GM19025 (cell line): ENCODE data around the gene CAPN13.

ENCODE experiments used
- ATAC-seq: cut with Tn5 transposase; IDR thresholded peaks from one replicate; pipeline ENCODE4 v1.9.1; 2021; ENCODE audit warnings: mild to moderate bottlenecking, low read depth, moderate library complexity; ENCODE audit not compliant: unreplicated experiment

Gene CAPN13

GRCh38 chr2:30789670-30790210 is 17.5 kb downstream of the CAPN13 start:
- no peak for ATAC-seq

GRCh38 chr2:30786923-30787685 is 20.1 kb downstream of the CAPN13 start:
- ATAC-seq = no peak

GRCh38 chr2:30784682-30785081 is 22.6 kb downstream of the CAPN13 start:
- ATAC-seq = no peak

DNA sequence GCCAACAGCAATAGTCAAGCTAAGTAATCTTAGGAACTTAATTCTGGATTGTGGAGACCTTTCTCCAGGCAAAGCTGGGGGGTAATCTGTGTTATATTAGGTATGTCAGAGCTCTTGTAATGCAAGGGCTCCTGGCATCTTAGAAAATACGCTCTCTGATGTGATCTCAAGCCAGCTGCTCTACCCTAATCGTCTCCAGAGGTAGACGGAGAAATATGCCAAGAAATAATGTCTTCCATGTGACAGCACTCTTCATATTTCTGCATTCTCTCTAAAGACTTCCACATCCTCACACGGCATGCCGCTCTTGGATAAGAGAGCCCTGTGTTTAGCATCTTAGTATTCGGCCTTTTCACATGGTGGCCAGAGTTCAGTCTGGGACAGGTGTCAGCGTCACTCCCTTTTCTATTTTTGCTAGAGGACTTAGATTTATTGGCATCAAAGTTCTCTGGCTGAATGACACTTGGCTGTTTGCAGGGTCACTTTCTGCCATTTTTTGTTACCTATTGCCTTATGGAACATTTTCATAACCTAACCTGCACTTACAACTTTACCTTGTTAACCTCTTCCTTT is 25.2 kb downstream of the CAPN13 start:
- no peak for ATAC-seq

DNA sequence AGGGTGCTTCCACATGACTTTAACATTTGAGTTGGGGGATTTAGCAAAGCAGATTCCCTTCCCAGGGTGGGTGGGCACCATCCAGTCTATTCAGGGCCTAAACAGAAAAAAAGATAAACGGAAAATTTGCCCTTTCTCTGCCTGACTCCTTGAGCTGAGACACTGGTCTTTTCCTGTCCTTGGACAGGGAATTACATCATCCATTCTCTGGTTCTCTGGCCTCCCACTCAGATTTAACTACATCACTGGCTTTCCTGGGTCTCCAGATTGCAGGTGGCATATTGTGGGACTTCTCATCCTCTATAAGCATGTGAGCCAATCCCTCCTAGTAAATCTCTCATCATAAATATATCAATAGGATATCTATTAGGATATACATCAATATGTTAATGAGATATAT is 25.8 kb downstream of the CAPN13 start:
- no peak for ATAC-seq

DNA sequence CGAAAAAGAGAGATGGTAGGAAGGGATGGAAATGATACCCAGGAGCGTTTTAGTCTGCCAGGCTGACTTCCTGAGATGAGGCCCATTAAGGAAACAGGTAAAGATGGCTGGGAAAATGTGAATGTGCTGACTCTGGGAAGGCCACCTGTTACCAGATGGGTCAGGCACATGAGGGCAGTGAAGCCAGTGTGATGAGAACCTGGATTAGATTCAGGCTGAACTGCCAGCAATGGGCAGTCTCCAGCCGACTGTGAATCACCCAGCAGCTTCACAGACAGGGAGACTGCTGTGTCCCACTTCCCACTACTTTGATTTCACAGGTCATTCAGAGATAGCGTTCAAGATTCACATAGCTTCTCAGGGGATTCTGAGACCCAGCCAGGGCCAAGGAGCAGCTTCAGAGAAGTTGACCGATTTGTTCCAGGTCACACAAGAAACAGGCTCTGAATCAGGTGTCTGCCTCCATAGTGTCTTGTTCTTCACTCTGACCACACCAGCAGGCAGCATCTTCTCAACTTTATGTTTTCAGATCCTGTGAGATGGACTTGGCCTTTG is 26.4 kb downstream of the CAPN13 start:
- no peak for ATAC-seq

GRCh38 chr2:30778611-30779010 is 28.6 kb downstream of the CAPN13 start:
- ATAC-seq = no peak

DNA sequence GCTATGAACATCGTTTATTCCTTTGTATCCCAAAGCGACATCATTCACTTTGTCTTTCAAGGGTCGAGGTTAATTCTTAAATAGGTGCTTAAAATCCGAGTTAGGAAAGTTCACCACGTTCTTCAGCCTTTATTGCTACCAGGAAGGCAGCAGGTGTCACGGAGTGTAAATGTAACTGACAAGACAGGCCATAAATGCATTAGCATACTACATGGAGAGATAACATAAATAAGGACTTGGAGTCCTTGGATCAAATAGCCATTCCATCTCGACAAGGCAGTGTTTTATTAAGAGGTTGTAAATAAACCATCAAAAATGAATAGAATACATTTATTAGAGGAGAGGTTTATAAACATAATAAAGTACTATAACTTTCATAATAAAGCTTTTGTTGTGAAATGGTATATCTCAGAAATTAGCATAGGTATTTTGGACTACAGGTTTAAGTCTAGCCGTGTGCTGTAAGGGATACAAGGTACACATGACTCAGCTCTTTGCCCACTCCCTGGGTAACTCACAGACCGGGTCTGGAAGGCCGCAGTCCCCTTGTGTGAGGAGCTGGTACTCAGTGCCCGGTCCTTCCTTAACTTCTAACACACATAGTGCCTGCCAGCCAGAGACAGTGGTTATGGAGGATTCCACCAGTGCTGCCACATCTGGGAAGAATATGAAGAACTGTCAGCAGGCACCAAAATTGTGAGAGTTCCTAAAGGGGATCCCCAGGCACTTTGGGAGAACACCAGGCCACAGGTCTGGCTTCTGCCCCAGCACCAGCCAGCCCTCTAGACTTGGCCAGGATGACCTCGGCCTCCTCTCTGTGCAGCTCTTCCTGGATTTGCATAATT is 29.4 kb downstream of the CAPN13 start:
- no peak for ATAC-seq

- no peak for ATAC-seq
Measured at GRCh38 chr2:30776831-30777635, 30.2 kb downstream of the CAPN13 start.

DNA sequence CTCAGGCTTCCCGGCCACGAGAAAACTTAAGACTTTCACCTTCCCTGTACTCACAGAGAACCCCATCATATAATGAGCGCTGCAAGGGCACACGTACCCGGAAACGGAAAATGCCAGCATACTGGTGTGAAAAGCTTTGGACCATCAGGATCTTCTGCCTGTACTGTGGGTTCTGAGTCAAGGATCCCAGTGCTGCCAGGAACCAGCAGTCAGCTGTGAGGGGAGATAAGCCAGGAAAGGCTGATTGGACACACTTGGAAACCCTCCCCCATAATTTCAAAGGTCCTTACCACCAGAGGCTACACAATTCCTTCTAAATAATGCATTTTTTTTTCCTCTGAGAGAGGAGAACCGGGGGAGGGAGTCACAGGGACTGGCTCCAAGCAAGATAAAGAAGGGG is 31.4 kb downstream of the CAPN13 start:
- ATAC-seq = no peak

DNA sequence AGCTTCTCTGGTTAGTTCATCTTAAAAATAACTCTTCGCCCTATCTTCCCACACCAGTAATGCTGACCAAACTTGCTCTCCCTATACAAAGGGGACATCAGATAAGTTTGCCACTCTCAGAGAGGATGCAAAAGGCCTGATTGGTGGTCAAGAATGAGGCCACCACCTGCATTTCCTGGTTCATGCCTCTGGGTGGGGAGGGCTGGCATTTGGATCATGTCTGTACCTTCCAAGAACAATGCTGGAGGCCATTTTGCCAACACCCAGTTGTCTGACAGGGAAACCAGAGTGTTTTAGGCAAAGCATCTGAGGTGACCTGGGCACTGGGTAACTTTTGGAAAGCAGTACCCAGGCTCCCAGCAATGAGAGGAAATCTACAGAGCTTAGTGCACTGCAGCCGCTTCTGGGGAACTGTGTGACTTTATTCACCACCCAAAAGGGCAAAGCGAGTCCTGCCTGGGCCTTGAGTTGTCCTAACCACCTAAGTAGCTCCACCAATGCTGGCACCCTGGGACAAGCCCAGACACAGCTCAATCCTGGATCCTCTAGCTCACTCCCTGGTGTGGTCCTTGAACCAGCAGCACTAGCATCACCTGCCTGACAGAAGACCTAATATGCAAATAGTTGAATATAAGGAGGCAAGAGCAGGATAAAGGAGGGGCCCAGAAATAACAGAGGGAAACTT is 35.1 kb downstream of the CAPN13 start:
- ATAC-seq = no peak

DNA sequence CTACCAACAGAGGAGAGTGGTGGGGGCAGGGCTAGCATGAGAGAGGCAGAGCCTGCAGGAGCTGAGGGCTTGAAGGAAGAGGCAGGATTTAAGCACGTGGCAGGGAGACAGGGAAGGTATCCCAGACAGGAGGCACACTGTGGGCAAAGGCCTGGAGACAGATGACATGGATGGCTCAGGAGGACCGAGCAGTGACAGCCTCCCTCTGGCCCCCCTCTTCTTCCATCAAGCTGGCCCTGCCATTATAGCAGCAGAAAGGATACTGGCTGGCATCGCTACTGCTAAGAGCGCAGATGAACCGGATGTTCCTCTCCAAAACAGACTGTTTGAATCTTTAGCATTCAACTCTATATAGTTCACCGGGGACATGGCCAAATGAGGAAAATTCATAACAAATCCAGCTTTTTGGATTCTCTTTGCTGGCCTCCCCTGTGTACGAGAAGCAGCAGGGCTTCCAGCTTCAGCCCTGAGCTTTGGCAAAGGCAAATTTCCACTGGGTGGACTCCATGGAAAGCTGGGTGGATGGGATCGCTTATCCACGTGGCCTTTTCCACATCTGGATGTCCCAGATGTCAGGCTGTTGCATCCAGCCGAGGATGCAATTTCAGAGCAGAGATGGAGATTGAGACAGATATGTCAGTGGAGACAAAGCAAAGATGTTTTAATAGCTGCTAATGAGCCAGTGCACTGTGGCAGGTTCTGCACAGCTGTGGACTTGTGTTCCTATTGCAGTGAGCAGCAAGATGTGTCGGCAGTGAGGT is 36.2 kb downstream of the CAPN13 start:
- no peak for ATAC-seq

DNA sequence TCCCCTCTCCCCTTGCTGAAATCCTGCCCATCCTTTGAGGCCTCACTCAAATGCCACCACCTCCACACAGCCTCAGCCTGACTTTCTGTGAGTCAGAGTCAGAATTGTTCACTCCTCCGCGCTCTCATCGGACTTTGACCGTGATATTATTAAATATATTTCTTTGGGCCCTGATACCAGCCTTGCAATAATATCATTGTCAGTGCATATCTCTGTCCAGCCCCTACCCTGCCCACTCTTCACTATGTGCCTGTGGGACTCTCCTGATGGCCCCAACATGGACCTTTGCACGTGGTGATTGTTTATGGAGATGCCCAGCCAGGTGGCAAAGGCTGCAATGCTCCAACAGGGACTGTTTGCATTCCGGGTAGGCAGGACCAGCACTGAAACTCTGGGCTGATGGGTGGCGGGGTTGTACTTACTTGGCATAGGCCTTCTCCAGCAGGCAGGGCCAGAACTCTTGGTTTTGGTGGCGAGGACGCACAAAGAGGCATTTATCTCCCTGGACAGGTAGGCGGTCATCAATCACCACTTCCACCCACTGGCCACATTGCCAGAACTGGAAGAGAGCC is 37.3 kb downstream of the CAPN13 start:
- no peak for ATAC-seq

DNA sequence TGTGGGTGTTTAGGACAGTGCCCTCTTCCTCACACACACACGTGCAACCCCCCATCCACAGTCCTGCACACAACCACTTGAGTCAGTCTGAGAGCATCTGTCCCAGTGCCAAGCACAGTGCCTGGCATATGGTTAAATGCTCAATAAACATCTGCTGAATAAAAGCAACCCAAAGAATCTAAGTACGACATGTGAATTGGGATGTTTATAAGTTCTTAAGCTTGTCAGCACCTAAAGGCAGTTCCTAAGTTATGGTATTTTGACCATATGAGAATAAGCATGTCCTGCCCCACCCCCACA is 37.8 kb downstream of the CAPN13 start:
- ATAC-seq = no peak

DNA sequence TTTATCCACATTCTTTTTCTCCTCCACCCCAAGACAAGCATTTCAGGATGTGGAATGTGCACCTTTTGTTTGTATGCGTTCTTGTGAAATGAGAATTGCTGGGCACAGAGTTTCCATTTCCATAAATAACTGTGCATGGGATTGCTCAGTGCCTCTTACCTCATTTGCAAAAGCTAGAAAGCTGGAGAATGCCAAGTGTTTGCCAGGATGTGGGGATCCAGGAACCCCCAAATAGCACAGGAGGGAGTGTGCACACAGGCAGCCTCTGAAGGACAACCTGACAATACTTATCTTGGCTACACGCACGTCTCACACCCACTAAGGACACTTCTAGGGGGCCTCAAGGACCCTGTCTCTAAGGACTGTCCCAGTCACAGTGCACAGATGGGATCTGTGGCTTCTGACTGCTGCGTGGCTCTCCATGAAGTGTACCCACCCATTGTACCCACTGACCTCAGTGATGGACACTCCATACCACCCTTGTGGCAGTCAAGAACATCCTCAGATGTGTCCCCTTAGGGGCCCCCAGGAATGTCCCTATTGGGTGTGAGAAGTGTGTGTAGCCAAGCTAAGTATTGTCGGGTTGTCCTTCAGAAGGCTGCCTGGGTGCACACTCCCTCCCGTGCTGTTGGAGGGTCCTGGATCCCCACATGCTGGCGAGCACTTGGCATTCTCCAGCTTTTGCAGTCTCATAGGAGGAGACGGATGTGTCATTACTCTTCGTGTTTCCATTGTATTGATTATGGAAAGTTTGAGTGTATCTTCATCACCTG is 38.4 kb downstream of the CAPN13 start:
- ATAC-seq = no peak

DNA sequence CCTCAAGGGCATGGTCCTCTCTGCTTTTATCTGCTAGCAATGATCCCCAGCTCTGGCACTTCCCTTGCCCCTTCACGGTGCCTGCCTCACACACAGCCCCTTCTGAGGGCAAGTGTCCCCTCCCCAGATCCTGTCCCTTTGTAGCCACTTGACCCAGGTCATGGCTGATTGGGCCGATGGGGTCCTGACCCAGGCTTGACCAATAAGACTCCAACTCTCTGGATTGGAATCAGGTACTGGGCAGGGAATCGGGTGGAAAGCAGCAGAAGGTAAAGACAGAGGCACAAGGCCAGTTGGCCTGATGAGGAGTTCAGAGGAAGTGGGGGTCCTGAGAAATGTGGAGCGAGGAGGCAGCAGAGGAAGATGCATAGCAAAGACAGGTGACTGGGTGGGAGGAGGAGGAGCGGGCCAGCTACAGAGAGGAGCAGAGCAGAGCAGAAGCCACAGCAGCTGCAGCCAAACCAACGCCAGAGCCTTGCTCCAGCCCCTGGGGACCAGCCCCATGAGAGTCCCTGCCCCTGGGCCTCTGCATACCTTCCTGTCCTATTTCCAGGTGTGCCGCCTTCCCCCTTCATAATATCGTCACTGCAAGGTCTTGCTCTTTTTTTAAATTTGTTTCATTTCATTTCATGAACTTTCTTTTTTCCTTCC is 39.1 kb downstream of the CAPN13 start:
- no peak for ATAC-seq

GRCh38 chr2:30766666-30767065 is 40.6 kb downstream of the CAPN13 start:
- no peak for ATAC-seq
